Activated CD4-positive, CD25-positive, alpha-beta regulatory T cell treated with anti-CD3 and anti-CD28 coated beads, Interleukin-2, amount 50 U/mL, for 24 hours (primary cell): Measurements from ENCODE around the gene IGBP1.
"Not testable (repeated sequence)": the region's sequence is repeated elsewhere in the genome, so short reads cannot be mapped to it uniquely, and the experiment has no call there.

Experiments used
- ATAC-seq, 2 donors: fragments of 150-1000 bp; cut with Tn5 transposase; one replicate each; pipeline ENCODE4 v1.10.0; 2021; ENCODE audit warnings: mild to moderate bottlenecking in 1 of 2, moderate library complexity in 1 of 2

Gene IGBP1

GRCh38 chrX:70133303-70134115 is at the start of gene IGBP1:
IGBP1 (plus strand) TSS chrX:70133447; CDS start chrX:70133948, 501 bp downstream.
- peak; percentile 79 to 82 for ATAC-seq

- ATAC-seq: no peak
These were observed 48.5 kb upstream of the IGBP1 start for GRCh38 chrX:70084592-70085240.

- no peak for ATAC-seq
These were observed 45.2 kb upstream of the IGBP1 start for GRCh38 chrX:70087857-70088630.

GRCh38 chrX:70088751-70089150 is 44.5 kb upstream of the IGBP1 start:
- no peak for ATAC-seq

GRCh38 chrX:70089604-70090297 is 43.5 kb upstream of the IGBP1 start:
- ATAC-seq: no peak

- no peak for ATAC-seq
These were observed 41.0 kb upstream of the IGBP1 start for GRCh38 chrX:70092247-70092646.

GRCh38 chrX:70096052-70096451 is 37.2 kb upstream of the IGBP1 start:
- ATAC-seq: no peak

- no peak for ATAC-seq
These were observed 28.0 kb upstream of the IGBP1 start for GRCh38 chrX:70105229-70105628.

- not testable (repeated sequence) for ATAC-seq
These were observed 21.7 kb upstream of the IGBP1 start for GRCh38 chrX:70111436-70112026.

GRCh38 chrX:70117738-70118137 is 15.5 kb upstream of the IGBP1 start:
- no peak for ATAC-seq

- not testable (repeated sequence) for ATAC-seq
These were observed 10.2 kb upstream of the IGBP1 start for GRCh38 chrX:70123014-70123413.

- ATAC-seq: no peak
These were observed 8.6 kb upstream of the IGBP1 start for GRCh38 chrX:70124678-70125077.

GRCh38 chrX:70128071-70128470 is 5.2 kb upstream of the IGBP1 start:
- ATAC-seq: no peak

GRCh38 chrX:70129816-70130215 is 3.4 kb upstream of the IGBP1 start:
- ATAC-seq: no peak

GRCh38 chrX:70132224-70132623 is 1.0 kb upstream of the IGBP1 start:
- ATAC-seq: no peak

GRCh38 chrX:70132877-70133302 is 357 bp upstream of the IGBP1 start:
- ATAC-seq: peak; percentile 85 to 88

- ATAC-seq: peak in 1 of 2 donors; percentile 4
These were observed 850 bp downstream of the IGBP1 start for GRCh38 chrX:70134116-70134477.

GRCh38 chrX:70138622-70139021 is 5.4 kb downstream of the IGBP1 start:
- ATAC-seq: no peak

GRCh38 chrX:70139736-70140135 is 6.5 kb downstream of the IGBP1 start:
- ATAC-seq: no peak

- no peak for ATAC-seq
These were observed 8.1 kb downstream of the IGBP1 start for GRCh38 chrX:70141373-70141772.

GRCh38 chrX:70166601-70167590 is 33.6 kb downstream of the IGBP1 start:
- ATAC-seq: no peak
